HG02571 (cell line): ENCODE measurements around the gene HSPA1A.

Experiments used
- ATAC-seq: cut with Tn5 transposase; IDR thresholded peaks from one replicate; pipeline ENCODE4 v1.9.1; 2021; ENCODE audit warnings: mild to moderate bottlenecking, moderate library complexity; ENCODE audit not compliant: unreplicated experiment

Gene HSPA1A

DNA sequence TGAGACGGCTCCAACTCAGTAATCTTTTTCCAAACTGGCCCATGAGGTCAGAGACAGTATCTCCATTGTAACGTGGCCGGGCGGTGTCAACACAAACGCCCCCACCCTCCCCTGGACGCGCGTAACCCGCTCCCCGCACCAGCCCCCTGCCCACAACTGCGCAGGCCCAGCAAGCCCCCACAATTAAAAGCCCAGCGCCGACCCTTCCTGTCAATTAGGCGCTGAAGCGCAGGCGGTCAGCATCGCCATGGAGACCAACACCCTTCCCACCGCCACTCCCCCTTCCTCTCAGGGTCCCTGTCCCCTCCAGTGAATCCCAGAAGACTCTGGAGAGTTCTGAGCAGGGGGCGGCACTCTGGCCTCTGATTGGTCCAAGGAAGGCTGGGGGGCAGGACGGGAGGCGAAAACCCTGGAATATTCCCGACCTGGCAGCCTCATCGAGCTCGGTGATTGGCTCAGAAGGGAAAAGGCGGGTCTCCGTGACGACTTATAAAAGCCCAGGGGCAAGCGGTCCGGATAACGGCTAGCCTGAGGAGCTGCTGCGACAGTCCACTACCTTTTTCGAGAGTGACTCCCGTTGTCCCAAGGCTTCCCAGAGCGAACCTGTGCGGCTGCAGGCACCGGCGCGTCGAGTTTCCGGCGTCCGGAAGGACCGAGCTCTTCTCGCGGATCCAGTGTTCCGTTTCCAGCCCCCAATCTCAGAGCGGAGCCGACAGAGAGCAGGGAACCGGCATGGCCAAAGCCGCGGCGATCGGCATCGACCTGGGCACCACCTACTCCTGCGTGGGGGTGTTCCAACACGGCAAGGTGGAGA is at the start of gene HSPA1A, which contains the start of gene HSPA1L:
HSPA1A (plus strand) TSS at position 519 of the 814 bp plus-strand sequence; CDS start at position 733, 214 bp downstream.
HSPA1L (minus strand) TSS at position 259 of the 814 bp plus-strand sequence. CDS start 3,311 bp downstream, outside the sequence.
- no peak for ATAC-seq

DNA sequence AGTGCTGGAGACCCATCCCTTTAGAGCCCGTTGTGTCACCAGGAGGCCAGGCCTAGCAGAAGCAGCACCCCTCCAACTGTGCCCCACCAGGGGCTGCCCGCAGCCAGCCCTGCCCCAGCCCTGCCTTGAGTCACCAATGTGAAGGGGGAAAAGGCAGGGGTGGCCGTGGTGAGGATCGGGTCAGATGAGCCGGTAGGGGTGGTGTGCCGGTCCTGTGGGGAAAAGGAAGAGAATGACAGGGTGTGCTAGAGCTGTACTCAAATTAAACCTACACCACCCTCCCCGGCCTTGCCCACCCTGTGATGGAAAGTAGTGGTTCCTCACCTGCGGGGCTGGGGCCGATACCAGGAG is 49.8 kb upstream of the HSPA1A start:
- ATAC-seq, result no peak

DNA sequence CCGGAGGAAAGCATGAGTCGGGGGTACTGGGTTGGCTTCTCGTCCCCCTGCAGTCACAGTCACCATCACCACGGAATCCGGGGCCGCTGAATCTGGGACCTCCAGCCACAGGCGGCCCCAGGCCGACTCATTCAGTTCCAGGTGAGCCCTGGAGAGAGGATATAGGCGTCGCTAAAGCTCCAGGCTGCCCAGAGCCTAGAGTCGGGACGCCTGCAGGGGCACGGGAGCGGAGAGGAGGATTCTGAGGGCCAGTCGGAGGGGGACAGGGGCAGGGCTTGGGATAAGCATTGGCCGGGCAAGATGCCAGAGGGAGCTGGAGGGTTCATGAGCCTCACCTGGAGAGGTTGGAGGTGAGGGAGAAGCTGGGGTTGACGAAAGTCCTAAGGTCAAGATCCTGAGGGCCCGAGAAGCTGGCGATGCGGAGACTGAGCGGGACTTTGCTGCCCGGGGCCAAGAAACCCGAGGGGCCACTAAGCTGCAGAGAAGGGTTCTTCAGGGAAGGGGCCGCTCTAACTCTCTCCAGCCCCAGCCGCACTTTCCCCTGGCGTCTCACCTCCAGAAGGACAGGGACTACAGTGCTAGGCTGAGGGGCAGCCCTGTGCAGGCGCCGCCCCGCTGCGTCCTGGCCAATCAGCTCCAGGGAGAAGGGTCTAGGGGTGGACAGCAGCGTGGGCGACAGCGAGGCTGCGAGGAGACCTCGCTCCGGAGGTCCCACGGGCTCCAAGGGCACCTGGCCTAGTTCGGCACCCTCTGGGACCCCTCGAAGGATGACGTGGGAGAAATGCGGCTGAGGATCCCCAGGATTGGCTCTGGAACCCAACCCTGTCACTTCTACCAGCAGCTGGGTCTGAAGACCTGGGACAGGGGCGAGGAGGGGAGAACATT is 49.2 kb upstream of the HSPA1A start:
- no peak for ATAC-seq

DNA sequence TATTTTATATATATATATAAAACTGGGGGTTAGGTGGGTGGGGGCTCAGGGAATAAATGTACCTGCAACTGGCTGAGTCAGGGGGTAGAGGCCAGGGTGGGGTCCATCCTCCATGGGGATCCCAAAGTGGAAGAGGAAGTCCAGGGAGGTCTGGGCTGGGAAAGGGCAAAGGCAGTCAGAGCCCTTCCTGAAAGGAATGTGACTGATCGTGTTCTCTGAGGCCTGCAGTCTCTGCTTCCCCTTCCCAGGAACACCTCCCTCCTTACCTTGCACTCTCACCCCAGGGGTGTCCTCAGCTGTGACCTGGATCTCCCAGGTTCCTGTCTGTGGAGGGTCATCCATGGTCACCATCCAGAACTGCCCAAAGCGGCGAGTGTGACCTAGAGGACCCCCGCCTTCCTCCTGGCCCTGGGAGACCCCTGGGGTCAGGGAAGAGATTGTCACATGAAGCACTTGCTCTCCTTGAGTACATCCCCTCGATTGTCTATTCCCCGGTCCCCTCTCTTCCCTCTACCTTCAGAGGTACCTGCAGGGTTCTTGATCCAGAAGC is 48.2 kb upstream of the HSPA1A start:
- ATAC-seq, result no peak

DNA sequence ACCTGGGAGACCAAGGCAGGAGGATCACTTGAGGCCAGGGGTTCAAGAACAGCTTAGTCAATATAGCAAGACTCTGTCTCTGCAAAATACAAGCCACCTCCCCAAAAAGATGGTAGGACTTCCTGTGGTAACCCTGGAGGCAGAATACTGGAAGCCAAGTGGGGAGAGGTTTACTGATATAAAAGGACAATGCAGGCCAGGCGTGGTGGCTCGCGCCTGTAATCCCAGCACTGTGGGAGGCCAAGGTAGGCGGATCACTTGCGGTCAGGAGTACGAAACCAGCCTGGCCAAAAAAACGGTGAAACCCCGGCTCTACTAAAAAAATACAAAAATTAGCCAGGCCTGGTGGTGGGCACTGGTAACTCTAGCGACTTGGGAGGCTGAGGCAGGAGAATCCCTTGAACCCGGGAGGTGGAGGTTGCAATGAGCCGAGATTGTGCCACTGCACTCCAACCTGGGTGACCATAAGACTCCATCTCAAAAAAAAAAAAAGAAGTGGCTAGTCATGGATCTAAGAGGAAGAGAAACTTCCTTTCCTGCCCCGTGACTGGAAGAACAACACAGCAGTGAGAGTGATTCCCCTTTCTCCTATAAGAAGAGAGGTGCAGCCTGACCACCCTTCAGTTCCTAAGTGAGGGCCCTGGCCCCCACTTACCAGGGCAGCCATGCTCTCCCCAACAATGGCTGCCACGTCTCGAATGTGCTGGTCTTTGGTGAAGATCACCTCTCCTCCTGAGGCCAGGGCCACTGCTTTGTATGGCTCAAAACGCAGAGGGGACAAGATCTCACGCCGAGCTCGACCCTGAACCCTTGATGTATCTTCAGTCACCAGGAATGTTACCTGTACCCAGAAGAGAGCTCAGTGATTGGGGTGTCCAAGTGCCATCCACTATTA is 46.7 kb upstream of the HSPA1A start:
- ATAC-seq, result no peak

DNA sequence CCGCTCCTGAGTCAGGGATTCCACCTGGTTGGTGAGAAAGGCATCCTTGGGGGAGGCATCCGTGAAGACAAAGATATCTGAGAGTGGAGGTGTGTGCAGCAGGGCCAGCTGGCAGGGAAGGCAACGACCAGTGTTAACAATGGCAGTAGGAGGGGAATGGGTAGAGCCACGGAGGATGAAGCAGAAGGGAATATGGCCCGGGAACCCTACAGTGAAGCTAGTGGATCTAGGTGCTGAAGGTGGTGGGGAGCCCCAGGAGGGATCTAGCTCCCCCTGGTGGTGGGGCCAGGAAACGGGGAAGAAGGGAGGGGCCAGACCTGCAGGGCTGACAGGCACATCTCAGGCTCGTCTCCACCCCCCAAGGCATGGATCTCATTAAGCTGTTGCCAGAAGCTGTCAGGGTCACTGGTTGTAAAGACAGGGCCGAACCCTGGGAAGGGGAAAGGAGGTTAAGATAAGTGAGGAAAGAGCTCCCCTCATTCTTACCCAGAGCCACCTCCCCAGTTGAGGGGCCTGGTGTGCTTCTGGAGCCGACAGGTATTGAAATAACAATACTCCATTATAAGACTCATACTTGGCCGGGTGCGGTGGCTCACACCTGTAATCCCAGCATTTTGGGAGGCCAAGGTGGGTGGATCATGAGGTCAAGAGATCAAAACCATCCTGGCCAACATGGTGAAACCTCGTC is 45.5 kb upstream of the HSPA1A start:
- no peak for ATAC-seq

DNA sequence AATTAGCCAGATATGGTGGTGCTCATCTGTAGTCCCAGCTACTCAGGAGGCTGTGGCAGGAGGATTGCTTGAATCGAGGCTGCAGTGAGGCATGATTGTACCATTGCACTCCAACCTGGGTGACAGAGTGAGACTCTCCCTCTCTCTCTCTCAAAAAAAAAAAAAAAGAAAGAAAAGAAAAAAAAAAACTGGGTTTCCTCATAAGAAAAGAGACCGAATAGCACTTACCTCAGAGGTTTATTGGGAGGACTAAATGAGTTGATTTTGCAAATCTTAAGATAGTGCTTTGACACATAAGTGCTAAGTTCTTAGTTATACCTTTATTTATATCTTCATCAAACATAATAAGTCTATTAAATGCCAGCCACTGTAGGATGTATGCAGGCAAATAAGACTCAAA is 44.5 kb upstream of the HSPA1A start:
- no peak for ATAC-seq

DNA sequence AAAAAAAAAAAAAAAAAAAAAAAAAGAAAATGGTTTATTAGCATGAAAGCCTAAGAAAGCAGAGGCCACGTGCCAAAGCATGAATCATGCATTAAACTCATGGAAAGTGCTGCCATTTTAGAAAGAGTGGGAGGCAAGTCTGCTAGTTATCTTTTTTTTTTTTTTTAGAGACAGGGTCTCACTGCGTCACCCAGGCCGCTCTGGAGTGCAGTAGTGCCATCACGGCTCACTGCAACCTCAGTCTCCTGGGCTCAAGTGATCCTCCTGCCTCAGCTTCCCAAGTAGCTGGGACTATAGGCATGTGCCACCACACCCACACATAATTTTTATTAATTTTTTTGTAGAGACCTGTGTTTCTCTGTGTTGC is 43.4 kb upstream of the HSPA1A start:
- ATAC-seq, result no peak

DNA sequence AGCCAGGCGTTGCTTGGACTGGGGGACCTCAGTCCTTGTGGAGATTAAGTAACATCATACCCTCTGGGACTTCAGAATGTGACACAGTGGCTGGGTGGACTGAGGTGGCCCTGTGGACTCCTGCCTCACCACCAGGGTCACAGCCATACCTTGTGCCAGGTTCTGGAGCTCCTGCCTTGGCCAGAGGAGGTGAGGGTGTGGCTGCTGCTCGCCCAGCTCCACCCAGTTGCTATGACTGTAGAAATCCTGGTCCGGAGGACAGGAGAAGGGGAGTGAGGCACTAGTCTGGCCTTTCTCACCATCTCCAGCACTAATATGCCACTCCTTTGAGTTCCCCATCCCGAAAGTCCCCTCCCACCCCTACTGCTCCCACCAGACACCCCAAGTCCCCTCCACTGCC is 40.2 kb upstream of the HSPA1A start:
- ATAC-seq, result no peak

DNA sequence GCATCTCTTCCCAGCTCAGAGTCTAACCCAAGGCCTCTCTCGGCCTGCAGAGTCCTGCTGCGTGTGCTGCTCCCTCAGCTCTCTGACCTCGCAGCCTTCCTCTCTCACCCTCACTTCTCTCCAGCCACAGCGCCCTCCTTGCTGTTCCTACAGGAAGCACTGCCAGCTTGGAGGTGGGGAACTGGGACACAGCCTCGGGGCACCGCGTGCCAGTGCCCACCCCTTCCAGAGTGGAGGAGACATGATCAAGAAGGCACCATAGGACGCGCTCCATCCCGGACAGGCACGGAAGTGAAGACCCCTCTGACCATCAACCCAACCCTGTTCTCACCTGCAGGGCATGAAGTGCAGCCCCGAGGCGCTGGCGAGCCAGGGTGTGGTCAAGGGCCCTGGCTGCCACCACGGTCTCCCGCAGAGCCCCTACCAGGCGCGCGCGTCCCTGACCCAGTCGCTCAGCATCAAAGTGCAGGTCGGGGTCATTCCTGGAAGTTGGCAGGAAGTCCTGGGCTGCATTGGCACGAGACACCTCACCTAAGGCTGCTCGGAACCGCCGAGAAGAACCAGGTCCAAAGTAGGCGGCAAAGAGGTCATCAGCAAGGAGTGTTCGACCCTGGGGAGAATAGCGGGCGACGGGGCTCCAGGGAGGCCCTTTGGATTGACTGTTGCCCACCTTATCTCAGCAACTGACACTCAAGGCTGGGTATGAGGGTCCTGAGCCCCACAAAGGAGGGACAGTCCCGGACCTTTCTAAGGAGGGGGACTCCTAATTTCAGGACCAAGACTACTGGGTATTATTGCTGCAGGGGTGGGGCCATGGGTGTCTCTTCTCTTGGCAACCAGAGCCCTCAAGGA is 39.5 kb upstream of the HSPA1A start:
- ATAC-seq, result no peak

DNA sequence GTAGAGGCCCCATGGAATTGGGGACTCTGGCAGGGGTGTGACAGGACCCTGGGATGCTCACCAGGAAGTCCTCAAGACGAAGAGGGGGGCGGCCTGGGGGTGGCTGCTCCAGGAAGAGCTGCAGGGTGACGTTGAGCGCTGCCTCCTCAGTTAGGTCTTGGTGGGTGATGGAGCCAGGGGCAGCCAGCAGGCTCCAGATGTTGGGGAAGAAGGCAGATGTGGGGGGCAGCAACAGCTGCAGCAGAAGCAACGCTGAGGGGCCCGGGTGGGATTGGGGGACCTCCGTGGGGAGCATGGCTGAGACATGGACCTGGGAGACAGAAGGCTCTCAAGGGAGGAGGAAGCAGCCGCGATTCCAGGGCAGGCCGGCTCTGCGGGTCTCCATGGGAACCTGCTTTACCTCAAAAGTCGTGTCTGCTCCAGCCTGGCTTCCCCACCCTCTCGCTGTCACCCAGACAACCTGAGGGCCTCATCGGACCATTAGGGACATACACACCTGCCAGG is 38.8 kb upstream of the HSPA1A start:
- no peak for ATAC-seq

DNA sequence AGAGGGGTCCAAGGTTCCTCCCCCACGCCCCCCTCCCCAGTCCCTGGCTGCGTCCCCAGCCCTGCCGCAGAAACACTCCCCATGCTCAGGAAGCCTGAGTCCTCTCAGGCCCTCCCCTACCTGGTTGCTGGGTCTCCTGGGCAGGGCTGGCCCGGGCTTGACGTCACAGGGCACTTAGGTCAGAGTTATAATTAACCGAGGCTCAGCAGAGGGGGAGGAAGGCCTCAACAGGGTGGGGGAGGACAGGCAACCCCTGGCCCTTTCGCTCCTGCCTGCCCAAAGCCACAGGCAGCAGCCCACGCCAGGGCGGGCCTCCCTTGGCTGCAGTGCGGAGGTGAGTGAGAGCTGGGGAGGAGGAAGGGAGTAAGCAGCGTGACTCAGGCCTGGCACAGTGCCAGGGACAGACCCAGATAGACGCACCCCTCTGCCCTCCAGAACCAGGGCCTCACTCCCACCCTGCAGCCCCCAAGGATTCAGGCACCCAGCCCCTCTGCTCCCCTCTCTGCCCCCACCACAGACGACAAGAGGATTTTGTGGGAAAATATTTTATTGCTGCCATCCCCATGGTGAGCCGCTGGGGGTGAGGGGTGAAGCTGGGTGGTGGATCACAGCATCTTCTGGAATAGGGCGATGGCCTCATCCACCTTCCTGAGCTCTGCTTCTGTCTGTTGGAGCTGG is 38.2 kb upstream of the HSPA1A start, which contains the start of gene VWA7:
VWA7 (minus strand) TSS at position 340 of the 678 bp plus-strand sequence. CDS start 549 bp downstream, outside the sequence.
- ATAC-seq, result peak; percentile 51

DNA sequence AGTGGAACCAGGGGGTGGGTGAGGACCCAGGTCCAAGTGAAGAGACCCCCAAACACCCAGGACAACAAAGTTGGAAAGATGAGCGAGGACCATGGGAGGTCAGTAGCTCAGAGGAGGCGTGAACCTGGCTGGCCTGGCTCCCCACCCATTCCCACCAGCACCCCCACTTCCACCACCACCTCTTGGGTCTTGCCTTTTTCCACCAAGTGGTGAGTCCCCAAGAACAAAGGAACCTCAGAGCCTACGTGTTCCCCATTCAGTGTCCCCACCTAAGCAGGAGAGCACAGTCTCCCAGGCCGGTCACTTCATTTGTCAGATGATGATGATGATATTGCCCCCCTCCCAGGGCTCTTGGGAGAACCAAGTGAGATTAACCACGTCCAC is 37.7 kb upstream of the HSPA1A start:
- no peak for ATAC-seq

DNA sequence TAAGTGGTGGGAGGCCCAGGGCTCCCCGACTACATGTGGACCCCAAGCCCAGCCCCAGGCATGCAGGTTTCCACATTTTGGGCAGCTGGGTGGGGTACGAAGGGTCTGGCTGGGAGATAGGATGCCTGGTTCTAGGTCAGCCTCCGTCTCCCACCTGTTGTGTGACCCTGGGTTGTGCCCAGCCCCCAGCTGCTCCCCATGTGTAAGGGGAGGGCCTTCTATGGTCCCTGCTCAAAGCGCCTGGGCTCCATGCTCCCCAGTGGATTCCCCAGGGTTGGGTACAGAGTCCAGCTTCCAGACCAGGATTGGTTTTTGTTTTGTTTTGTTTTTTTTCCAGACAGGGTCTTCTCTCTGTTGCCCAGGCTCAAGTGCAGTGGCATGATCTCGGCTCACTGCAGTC is 37.1 kb upstream of the HSPA1A start:
- ATAC-seq, result no peak

DNA sequence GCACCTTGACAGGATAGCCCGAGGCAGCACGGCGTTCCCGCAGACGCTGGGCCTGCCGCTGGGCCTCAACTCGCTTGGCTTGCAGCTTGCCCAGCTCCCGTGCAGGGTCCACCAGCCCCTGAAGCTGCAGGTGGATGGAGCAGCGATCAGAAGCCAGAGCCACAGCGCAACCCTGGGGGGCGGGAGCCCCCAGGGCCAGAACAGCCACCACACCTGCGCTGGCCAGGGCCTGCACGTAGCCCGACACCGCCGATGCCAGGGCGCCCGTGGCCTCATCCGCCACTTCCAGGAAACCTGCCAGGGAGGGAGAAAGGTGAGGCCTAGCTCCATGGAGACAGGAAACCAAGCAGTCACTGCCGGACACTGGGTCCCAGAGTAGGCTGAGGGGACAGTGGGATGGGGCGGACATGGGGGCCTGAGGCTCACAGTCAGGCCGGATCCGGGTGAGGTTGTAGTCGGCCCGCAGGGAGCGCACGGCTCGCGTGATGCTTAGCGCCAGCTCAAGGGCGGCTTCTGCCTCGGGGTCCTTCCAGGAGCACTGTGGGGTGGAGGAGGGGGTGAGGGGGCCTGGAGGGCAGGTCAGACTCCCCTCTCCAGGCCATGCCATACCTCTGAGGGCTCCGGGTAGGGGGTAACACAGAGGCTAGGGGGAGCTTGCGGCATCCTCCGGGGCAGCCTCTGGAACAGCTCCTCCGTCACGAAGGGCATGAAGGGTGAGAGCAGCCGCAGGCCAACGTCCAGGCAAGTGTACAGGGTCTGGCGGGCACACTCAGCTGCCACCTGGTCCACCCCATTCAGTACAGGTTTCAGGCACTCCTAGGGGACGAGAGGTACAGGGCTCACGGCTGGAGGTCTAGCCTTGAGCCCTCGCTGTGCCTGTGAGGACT is 36.1 kb upstream of the HSPA1A start:
- ATAC-seq, result no peak

DNA sequence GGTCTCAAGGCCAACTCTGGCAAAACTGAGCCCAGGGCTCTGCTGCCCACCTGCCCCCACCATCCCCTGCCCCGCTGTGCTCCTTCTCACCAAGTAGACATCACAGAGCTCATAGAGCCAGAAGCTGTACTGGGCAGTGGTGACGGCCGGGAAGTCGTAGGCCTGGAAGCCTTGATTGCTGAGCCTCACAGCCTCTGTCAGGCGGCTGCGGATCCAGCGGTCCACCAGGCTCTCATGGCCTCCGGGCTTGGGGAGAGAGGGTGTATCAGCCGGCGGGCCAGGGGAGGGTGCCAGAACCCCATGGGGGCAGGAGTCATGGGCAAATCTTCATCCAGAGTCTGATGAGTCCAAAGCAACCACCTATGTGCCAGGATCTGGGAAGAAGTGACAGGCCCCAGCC is 35.4 kb upstream of the HSPA1A start:
- no peak for ATAC-seq

DNA sequence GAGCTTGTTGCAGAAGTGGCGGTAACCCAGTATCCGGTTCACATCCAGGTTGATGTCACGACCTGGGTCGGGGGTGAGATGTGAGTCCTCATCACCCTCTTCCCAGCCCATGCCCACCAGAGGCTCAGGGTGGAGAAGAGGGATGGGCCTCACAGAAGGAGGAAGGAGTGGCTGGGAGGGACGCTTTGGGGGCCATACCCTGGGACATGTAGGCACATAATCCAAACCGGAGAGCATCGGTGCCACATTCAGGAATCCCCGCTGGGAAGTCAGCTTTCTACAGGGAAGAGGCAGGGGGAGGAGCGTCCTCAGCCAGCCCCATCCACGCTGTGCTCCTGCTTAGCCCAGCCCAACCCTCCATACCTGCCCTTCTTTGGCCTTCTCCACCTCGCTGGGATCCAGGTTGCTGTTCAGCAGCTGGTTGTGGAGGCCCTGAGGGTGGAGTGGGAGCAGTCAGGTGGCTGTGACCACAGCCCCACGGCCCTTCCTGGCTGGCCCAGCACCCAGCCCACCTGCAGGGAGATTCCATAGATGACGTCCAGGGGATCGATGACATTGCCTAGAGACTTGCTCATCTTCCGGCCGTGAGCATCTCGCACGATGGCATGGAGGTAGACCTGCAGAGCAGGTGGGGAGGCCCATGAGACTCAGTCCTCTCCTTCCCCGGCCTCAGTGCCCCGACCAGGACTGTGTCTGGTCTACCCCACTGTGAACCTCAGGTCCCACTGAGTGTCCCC is 34.7 kb upstream of the HSPA1A start:
- ATAC-seq, result no peak
